B cell (primary cell): ENCODE data around the gene CHD2.

Experiments
- CTCF ChIP-seq: fragments of 200-600 bp; IDR thresholded peaks from one replicate; pipeline ENCODE4 v1.8.0; 2022; ENCODE audit warnings: antibody characterized with exemption, mild to moderate bottlenecking
- EZH2 ChIP-seq: IDR thresholded peaks from 2 replicates; pipeline ENCODE4 v1.6.1; 2012; ENCODE audit warnings: borderline replicate concordance, low read depth, mild to moderate bottlenecking, moderate library complexity, low read length; ENCODE audit not compliant: insufficient read depth, poor library complexity, severe bottlenecking

- no peak for TF ChIP-seq EZH2
- TF ChIP-seq CTCF = no peak
Measured at GRCh38 chr15:92949604-92950249, 49.6 kb downstream of the CHD2 start.
